Measurements from ENCODE around the gene HSD11B2.

- TF ChIP-seq, protein P1, sequence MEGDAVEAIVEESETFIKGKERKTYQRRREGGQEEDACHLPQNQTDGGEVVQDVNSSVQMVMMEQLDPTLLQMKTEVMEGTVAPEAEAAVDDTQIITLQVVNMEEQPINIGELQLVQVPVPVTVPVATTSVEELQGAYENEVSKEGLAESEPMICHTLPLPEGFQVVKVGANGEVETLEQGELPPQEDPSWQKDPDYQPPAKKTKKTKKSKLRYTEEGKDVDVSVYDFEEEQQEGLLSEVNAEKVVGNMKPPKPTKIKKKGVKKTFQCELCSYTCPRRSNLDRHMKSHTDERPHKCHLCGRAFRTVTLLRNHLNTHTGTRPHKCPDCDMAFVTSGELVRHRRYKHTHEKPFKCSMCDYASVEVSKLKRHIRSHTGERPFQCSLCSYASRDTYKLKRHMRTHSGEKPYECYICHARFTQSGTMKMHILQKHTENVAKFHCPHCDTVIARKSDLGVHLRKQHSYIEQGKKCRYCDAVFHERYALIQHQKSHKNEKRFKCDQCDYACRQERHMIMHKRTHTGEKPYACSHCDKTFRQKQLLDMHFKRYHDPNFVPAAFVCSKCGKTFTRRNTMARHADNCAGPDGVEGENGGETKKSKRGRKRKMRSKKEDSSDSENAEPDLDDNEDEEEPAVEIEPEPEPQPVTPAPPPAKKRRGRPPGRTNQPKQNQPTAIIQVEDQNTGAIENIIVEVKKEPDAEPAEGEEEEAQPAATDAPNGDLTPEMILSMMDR (conservative IDR thresholded peaks at IDR 0.05 in 1 of 2, IDR thresholded peaks at IDR 0.05 in 1 of 2; ENCODE audit: low read depth in 1 of 2, low read length in 2 of 2), result no peak
- TF ChIP-seq EZH2 (IDR thresholded peaks at IDR 0.05; ENCODE audit: low read length, missing control alignments), result no peak
Measured at GRCh38 chr16:67441907-67442306, 11.0 kb downstream of the HSD11B2 start.

Measured in fibroblast of lung (primary cell).